K562 (cell line): Measurements from ENCODE around the gene GRIK2. TPM values are rescaled to one million over a fixed set of nuclear protein-coding genes. Genes with fewer than 3 reads are reported as not detected.

Experiments used
- ATAC-seq: fragments of 200-7000 bp; cut with Tn5 transposase; 3 replicates; pipeline ENCODE4 v1.9.1; 2020; ENCODE audit warnings: moderate library complexity
- BruUV-seq: library from RNA; stranded (reverse); fragments of 400-500 nt; replicated peaks from 2 replicates; lab custom pipeline; 2021; lab: Mats Ljungman, UMichigan
- CTCF ChIA-PET: fragments of 300-600 bp; formaldehyde crosslinking; extraction: SDS; loops from one replicate; lab custom pipeline; 2021; ENCODE audit warnings: low intra/inter-chr PET ratio; lab: Yijun Ruan, JAX
- POLR2A ChIA-PET: fragments of 300-600, 350-650 bp; sonication (Branson Sonifier 250); formaldehyde crosslinking; extraction: SDS; loops from one replicate; lab custom pipeline; 2021; ENCODE audit warnings: antibody characterized with exemption, inconsistent platforms; lab: Yijun Ruan, JAX
- DNase-seq, 4 experiments: peaks; one replicate each; pipeline versions ENCODE4 v3.0.0 to v3.0.0-alpha.2; 2011 to 2018; ENCODE audit warnings: low spot score in 3 of 4, mixed read lengths in 3 of 4; ENCODE audit errors: extremely low read depth in 1 of 4
- FAIRE-seq: peaks from 2 replicates; lab custom pipeline; 2011; peaks lifted over from hg19 to GRCh38; lab: Jason Lieb, UNC
- H2AFZ ChIP-seq: 2 replicates; pipeline ENCODE4 v1.6.0; 2011; ENCODE audit warnings: low read depth, low read length, control low read depth, inconsistent platforms
- H3K27ac ChIP-seq: fragments of 200-600 bp; 3 replicates; pipeline ENCODE4 v1.8.0; 2011; ENCODE audit warnings: low read depth, mild to moderate bottlenecking, control low read depth, inconsistent platforms, low read length, moderate library complexity, mixed read lengths; ENCODE audit errors: extremely low read depth
- H3K27me3 ChIP-seq, 2 experiments: fragments of 300-600 bp in 1 of 2; 2 replicates in 1 of 2; 3 replicates in 1 of 2; pipeline versions ENCODE4 v1.6.0 to v1.8.0; 2011; ENCODE audit warnings: inconsistent platforms in 2 of 2, low read length in 2 of 2, mild to moderate bottlenecking in 1 of 2, mixed read lengths in 1 of 2, moderate library complexity in 1 of 2; ENCODE audit not compliant: control insufficient read depth in 2 of 2, insufficient read depth in 2 of 2
- H3K36me3 ChIP-seq: fragments of 300-600 bp; 3 replicates; pipeline ENCODE4 v1.8.0; 2011; ENCODE audit warnings: mild to moderate bottlenecking, low read length, inconsistent platforms; ENCODE audit not compliant: control insufficient read depth, insufficient read depth
- H3K4me1 ChIP-seq, 2 experiments: fragments of 200-600 bp in 1 of 2; replicated peaks in 1 of 2; 2 replicates in 1 of 2; 3 replicates in 1 of 2; pipeline versions ENCODE4 v1.5.1 to v1.8.0; 2011; ENCODE audit warnings: inconsistent platforms in 2 of 2, low read length in 2 of 2, mild to moderate bottlenecking in 1 of 2, mixed read lengths in 1 of 2, moderate library complexity in 1 of 2; ENCODE audit not compliant: control insufficient read depth in 2 of 2, insufficient read depth in 2 of 2
- H3K4me2 ChIP-seq: 2 replicates; pipeline ENCODE4 v1.6.1; 2011; ENCODE audit warnings: low read length, control low read depth, inconsistent platforms, mixed read lengths; ENCODE audit not compliant: insufficient read depth
- H3K4me3 ChIP-seq: fragments of 200-600 bp; sonication (generic), shearing (Covaris generic); 2 replicates; pipeline ENCODE4 v1.5.1; 2016; ENCODE audit warnings: control low read depth, inconsistent platforms
- H3K79me2 ChIP-seq: fragments of 200-600 bp; 3 replicates; pipeline ENCODE4 v1.8.0; 2011; ENCODE audit warnings: low read length, inconsistent platforms; ENCODE audit not compliant: control insufficient read depth, insufficient read depth
- H3K9ac ChIP-seq, 2 experiments: 2 replicates each; pipeline versions ENCODE4 v1.6.0 to v1.6.1; 2011; ENCODE audit warnings: low read depth in 2 of 2, low read length in 2 of 2, control low read depth in 1 of 2, inconsistent platforms in 1 of 2, mild to moderate bottlenecking in 1 of 2, mixed read lengths in 1 of 2; ENCODE audit not compliant: insufficient read depth in 1 of 2
- H3K9me1 ChIP-seq: one replicate; pipeline ENCODE4 v1.6.0; 2011; ENCODE audit warnings: inconsistent platforms, mild to moderate bottlenecking, low read length, moderate library complexity; ENCODE audit not compliant: control insufficient read depth, insufficient read depth
- H3K9me3 ChIP-seq: replicated peaks from 2 replicates; pipeline ENCODE4 v1.5.1; 2011; ENCODE audit warnings: low read depth, low read length, inconsistent platforms; ENCODE audit not compliant: control insufficient read depth, insufficient read depth
- H4K20me1 ChIP-seq: replicated peaks from 2 replicates; pipeline ENCODE4 v1.6.1; 2011; ENCODE audit warnings: low read length, inconsistent platforms, mixed read lengths; ENCODE audit not compliant: control insufficient read depth, insufficient read depth
- HDAC8 ChIP-seq: fragments of 450-650 bp; IDR thresholded peaks from 2 replicates; pipeline ENCODE4 v1.6.1; 2016; ENCODE audit warnings: mild to moderate bottlenecking, missing genetic modification characterization, moderate library complexity, missing compliant biosample characterization
- NFATC3 ChIP-seq: fragments of 450-650 bp; IDR thresholded peaks from 2 replicates; pipeline ENCODE4 v1.6.1; 2017; ENCODE audit warnings: mild to moderate bottlenecking
- U2AF2 ChIP-seq: fragments of 200-400 bp; formaldehyde crosslinking; optimal IDR thresholded peaks from 2 replicates; pipeline ENCODE3; 2017; ENCODE audit warnings: low read depth, mild to moderate bottlenecking, low read length
- ZNF224 ChIP-seq: sonication (generic); formaldehyde crosslinking; IDR thresholded peaks from 2 replicates; pipeline ENCODE4 v1.8.0; 2022; ENCODE audit warnings: mild to moderate bottlenecking, missing genetic modification reagents
- ZNF592 ChIP-seq: fragments of 450-650 bp; IDR thresholded peaks from 2 replicates; pipeline ENCODE4 v1.6.1; 2017; ENCODE audit warnings: antibody characterized with exemption, mild to moderate bottlenecking
- WGBS: fragments of 100-300 bp; shearing (Covaris generic); methylation state at CpG from one replicate; pipeline ENCODE4 v1.1.6; 2016; ENCODE audit warnings: low coverage, mixed read lengths; ENCODE audit not compliant: insufficient coverage; ENCODE audit errors: missing lambda C conversion rate; 5-methylcytosine and 5-hydroxymethylcytosine counted together
- in situ Hi-C: fragments of 300-500 bp; cut with MboI; formaldehyde crosslinking; loops from 4 replicates; pipeline ENCODE4 v1.15.0; 2018; ENCODE audit warnings: inconsistent platforms, mixed read lengths
- intact Hi-C: fragments of 100-400 bp; cut with micrococcal nuclease; formaldehyde crosslinking; loops from 2 replicates; pipeline ENCODE4 v1.14.2; 2022
- polyA plus RNA-seq, 8 experiments: library from polyadenylated mRNA; depleted of rRNA in 4 of 8; stranded (reverse) in 5 of 8; unstranded in 3 of 8; fragments of >200 nt; fragmentation: Nextera tagmentation in 2 of 8; fragmentation: Illumina TruSeq in 1 of 8; extraction: Ambion mirVana in 2 of 8; extraction: Trizol in 1 of 8; gene quantifications; 2 replicates each; pipeline versions ENCODE4 v1.2.1 to v1.2.3, GENCODE V29; 2011 to 2014; ENCODE audit warnings: inconsistent platforms in 1 of 8, missing spikeins in 1 of 8
- total RNA-seq, 7 experiments: library from RNA; depleted of rRNA in 6 of 7; stranded (reverse); fragments of >200 nt in 6 of 7; fragmentation: Illumina TruSeq in 2 of 7; extraction: Trizol in 2 of 7; gene quantifications; 2 replicates each; pipeline versions ENCODE4 v1.2.1 to v1.2.3, GENCODE V29; 2011 to 2021; ENCODE audit warnings: low replicate concordance in 1 of 7

Gene GRIK2
- total and polyA plus RNA-seq, 9 of the 15 experiments (the other 6 are each of a cell fraction or from before 2014, with no cell fraction given): not detected

DNA sequence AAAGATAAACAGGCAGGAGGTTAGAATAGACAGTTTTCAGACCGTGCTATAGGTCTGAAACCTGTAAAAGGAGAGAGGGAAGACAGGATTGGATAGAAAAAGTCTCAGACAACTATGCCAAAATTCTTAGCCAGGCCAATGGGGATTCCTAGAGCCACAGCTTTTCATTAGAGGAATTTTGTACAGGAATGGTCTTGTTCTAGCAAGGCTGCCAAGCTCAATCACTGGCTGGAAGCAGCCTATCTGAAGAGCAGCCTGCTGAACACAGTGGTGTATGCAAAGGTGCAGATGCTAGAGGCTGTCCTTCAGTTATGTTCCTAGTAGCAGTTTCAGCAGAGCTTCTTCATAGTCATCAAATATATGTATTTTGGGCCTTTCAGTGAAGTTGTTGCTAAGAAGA is 313.1 kb downstream of the GRIK2 start (continued):
- TF ChIP-seq ZNF592 (no peak), NFATC3 (no peak), HDAC8 (tag) (no peak)
- TF ChIP-seq, all 486 proteins: peak for 0

- H3K36me3 ChIP-seq: no peaks in the 10 kb centered on the region
- no peak for DNase-seq
- H3K27me3 ChIP-seq: no peaks in the 10 kb centered on the region
- CTCF ChIA-PET: no interaction called here
- H4K20me1 ChIP-seq: no peaks in the 10 kb centered on the region
- no peaks in the 10 kb centered on the region for H3K4me1 ChIP-seq
- no peak for FAIRE-seq
- intact Hi-C loops (no loop called here), in situ Hi-C loops (no loop called here)
- no peak overlapping the region for H3K27ac ChIP-seq
- BruUV-seq: no TSS peak
- TF ChIP-seq U2AF2 (no peak), ZNF224 (CRISPR knock-in tag) (no peak)
- no peaks in the 10 kb centered on the region for H3K9me1 ChIP-seq
- H2AFZ ChIP-seq: no peak overlapping the region
- H3K79me2 ChIP-seq: no peaks in the 10 kb centered on the region
- no peak overlapping the region for H3K4me3 ChIP-seq
- POLR2A ChIA-PET: no interaction called here
- H3K9me3 ChIP-seq: no peaks in the 10 kb centered on the region
- WGBS: 6% methylated on average over 1 of the region's 1 CpG
- no peak for ATAC-seq
- no peak overlapping the region for H3K4me2 ChIP-seq
- no peak overlapping the region for H3K9ac ChIP-seq
These were observed 318.0 kb downstream of the GRIK2 start for GRCh38 chr6:101711518-101711917.
